ENCODE data around the gene SCGB1C2.
"Not testable (repeated sequence)": the region's sequence is repeated elsewhere in the genome, so short reads cannot be mapped to it uniquely, and the experiment has no call there.

The SCGB1C2 gene

DNA sequence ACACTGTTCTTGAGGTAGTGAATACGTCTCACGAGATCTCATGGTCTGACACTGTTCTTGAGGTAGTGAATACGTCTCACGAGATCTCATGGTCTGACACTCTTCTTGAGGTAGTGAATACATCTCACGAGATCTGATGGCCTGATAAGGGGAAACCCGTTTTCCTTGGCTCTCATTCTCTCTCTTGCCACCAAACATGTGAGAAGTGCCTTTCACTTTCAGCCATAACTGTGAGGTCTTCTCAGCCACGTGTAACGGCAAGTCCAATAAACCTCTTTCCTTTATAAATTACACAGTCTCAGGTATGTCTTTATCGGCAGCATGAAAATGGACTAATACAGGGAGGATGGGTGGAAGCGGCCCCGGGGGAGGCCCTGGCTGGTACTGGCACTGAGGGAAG is 31.2 kb downstream of the SCGB1C2 start:
- H3K18ac ChIP-seq (ENCODE audit: low read length); H3K79me1 ChIP-seq (ENCODE audit: low read length); H3K23ac ChIP-seq (ENCODE audit: low read length); H2AFZ ChIP-seq (ENCODE audit: insufficient read depth, low read length, poor library complexity); H3K14ac ChIP-seq (ENCODE audit: low read length); H4K91ac ChIP-seq (ENCODE audit: low read depth, low read length); H4K8ac ChIP-seq (ENCODE audit: low read depth, low read length); H3K36me3 ChIP-seq (ENCODE audit: control insufficient read depth in 1 of 2, insufficient read depth in 2 of 2, low read length in 2 of 2); H2BK12ac ChIP-seq (ENCODE audit: low read length); H3K79me2 ChIP-seq (ENCODE audit: control insufficient read depth, insufficient read depth, low read length, poor library complexity); H2AK5ac ChIP-seq (ENCODE audit: low read length); H3K27me3 ChIP-seq (ENCODE audit: insufficient read depth, low read length); DNase-seq; H3K4me1 ChIP-seq (ENCODE audit: control insufficient read depth in 1 of 2, insufficient read depth in 2 of 2, low read length in 2 of 2); H2BK5ac ChIP-seq (ENCODE audit: low read depth, low read length, poor library complexity); H3K27ac ChIP-seq (ENCODE audit: low read depth, low read length); H3K4ac ChIP-seq (ENCODE audit: low read depth, low read length); H3K9ac ChIP-seq (ENCODE audit: low read length); H3K9me3 ChIP-seq (ENCODE audit: insufficient read depth, low read depth, low read length); H2BK120ac ChIP-seq (ENCODE audit: insufficient read depth, low read length, poor library complexity); H3K4me2 ChIP-seq (ENCODE audit: low read length); H3K4me3 ChIP-seq (ENCODE audit: low read depth, low read length); H4K12ac ChIP-seq (ENCODE audit: low read depth, low read length): not testable (repeated sequence)
- no CpG with 5 or more reads among the region's 11 CpGs for WGBS (ENCODE audit: extremely low coverage, insufficient coverage, insufficient read length)

DNA sequence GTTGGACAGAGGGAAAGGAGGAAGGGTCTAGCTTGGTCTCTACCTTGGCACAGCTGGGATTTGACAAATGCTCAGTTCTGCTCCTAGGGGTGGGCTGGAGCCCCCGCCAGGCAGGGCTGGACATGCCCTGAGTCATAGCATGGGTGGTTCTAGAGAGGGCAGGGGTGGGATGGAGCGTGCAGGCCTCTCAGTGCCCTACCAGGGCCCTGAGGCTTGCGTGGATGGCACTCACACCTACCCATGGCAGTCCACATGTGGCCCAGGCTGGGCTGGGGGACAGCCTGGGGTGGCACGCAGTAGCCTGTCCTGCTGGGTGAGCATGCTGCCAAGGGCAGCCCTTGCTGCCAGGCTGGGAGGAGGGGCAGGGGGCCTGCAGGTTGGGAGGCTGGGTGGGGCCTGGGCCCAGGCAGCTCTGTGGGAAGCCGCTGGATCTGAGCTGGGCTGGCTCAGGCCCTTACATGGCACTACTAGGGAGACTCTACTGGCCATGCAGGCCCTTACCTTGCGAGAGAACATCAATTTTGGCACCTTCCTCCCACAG is 32.8 kb downstream of the SCGB1C2 start:
- H3K14ac ChIP-seq (ENCODE audit: low read length), result no peak overlapping the region
- no peaks in the 10 kb centered on the region for H3K4me1 ChIP-seq (ENCODE audit: control insufficient read depth in 1 of 2, insufficient read depth in 2 of 2, low read length in 2 of 2)
- no peak overlapping the region for H3K23ac ChIP-seq (ENCODE audit: low read length)
- no peak overlapping the region for H4K12ac ChIP-seq (ENCODE audit: low read depth, low read length)
- no peaks in the 10 kb centered on the region for H3K79me1 ChIP-seq (ENCODE audit: low read length)
- H2AK5ac ChIP-seq (ENCODE audit: low read length), result no peak overlapping the region
- no peak overlapping the region for H3K4ac ChIP-seq (ENCODE audit: low read depth, low read length)
- no peak overlapping the region for H2BK120ac ChIP-seq (ENCODE audit: insufficient read depth, low read length, poor library complexity)
- no peak overlapping the region for H3K4me3 ChIP-seq (ENCODE audit: low read depth, low read length)
- no peak overlapping the region for H3K18ac ChIP-seq (ENCODE audit: low read length)
- H3K27me3 ChIP-seq (ENCODE audit: insufficient read depth, low read length), result no peaks in the 10 kb centered on the region
- H3K4me2 ChIP-seq (ENCODE audit: low read length), result no peak overlapping the region
- no peak overlapping the region for H2AFZ ChIP-seq (ENCODE audit: insufficient read depth, low read length, poor library complexity)
- H3K9ac ChIP-seq (ENCODE audit: low read length), result no peak overlapping the region
- no peak overlapping the region for H4K91ac ChIP-seq (ENCODE audit: low read depth, low read length)
- H3K79me2 ChIP-seq (ENCODE audit: control insufficient read depth, insufficient read depth, low read length, poor library complexity), result no peaks in the 10 kb centered on the region
- H2BK5ac ChIP-seq (ENCODE audit: low read depth, low read length, poor library complexity), result no peak overlapping the region
- DNase-seq, result no peak
- no peak overlapping the region for H4K8ac ChIP-seq (ENCODE audit: low read depth, low read length)
- peaks cover 4% of the 10 kb centered on the region for H3K9me3 ChIP-seq (ENCODE audit: insufficient read depth, low read depth, low read length)
- H2BK12ac ChIP-seq (ENCODE audit: low read length), result no peak overlapping the region
- no peak overlapping the region for H3K27ac ChIP-seq (ENCODE audit: low read depth, low read length)
- H3K36me3 ChIP-seq (ENCODE audit: control insufficient read depth in 1 of 2, insufficient read depth in 2 of 2, low read length in 2 of 2), result no peaks in the 10 kb centered on the region
- WGBS (ENCODE audit: extremely low coverage, insufficient coverage, insufficient read length), result no CpG with 5 or more reads among the region's 6 CpGs

DNA sequence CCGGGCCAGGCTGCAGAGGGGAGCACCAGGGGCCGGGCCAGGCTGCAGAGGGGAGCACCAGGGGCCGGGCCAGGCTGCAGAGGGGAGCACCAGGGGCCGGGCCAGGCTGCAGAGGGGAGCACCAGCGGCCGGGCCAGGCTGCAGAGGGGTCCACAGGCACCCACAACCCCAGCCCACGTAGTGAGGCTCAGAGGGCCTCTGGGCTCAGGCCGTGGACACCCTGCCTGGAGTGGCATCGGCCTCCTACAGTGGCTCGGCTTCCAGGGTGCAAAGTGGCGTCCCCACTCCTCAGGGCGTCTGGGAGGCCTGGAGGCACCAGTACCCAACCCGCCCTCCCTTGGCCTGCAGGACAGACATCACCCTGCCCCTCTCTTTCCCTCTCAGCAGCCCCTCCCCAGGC is 34.5 kb downstream of the SCGB1C2 start:
- no peaks in the 10 kb centered on the region for H3K27me3 ChIP-seq (ENCODE audit: insufficient read depth, low read length)
- H4K8ac ChIP-seq (ENCODE audit: low read depth, low read length), result no peak overlapping the region
- H3K79me1 ChIP-seq (ENCODE audit: low read length), result no peaks in the 10 kb centered on the region
- no peak overlapping the region for H3K9ac ChIP-seq (ENCODE audit: low read length)
- H2BK12ac ChIP-seq (ENCODE audit: low read length), result no peak overlapping the region
- peaks cover 4% of the 10 kb centered on the region for H3K9me3 ChIP-seq (ENCODE audit: insufficient read depth, low read depth, low read length)
- no CpG with 5 or more reads among the region's 13 CpGs for WGBS (ENCODE audit: extremely low coverage, insufficient coverage, insufficient read length)
- H4K91ac ChIP-seq (ENCODE audit: low read depth, low read length), result no peak overlapping the region
- H3K4me1 ChIP-seq (ENCODE audit: control insufficient read depth in 1 of 2, insufficient read depth in 2 of 2, low read length in 2 of 2), result no peaks in the 10 kb centered on the region
- H3K23ac ChIP-seq (ENCODE audit: low read length), result no peak overlapping the region
- H3K4me3 ChIP-seq (ENCODE audit: low read depth, low read length), result no peak overlapping the region
- H2BK120ac ChIP-seq (ENCODE audit: insufficient read depth, low read length, poor library complexity), result no peak overlapping the region
- no peak overlapping the region for H4K12ac ChIP-seq (ENCODE audit: low read depth, low read length)
- H2AFZ ChIP-seq (ENCODE audit: insufficient read depth, low read length, poor library complexity), result no peak overlapping the region
- H3K36me3 ChIP-seq (ENCODE audit: control insufficient read depth in 1 of 2, insufficient read depth in 2 of 2, low read length in 2 of 2), result no peaks in the 10 kb centered on the region
- no peak overlapping the region for H2AK5ac ChIP-seq (ENCODE audit: low read length)
- H3K27ac ChIP-seq (ENCODE audit: low read depth, low read length), result no peak overlapping the region
- H3K4me2 ChIP-seq (ENCODE audit: low read length), result no peak overlapping the region
- H3K18ac ChIP-seq (ENCODE audit: low read length), result no peak overlapping the region
- H3K79me2 ChIP-seq (ENCODE audit: control insufficient read depth, insufficient read depth, low read length, poor library complexity), result no peaks in the 10 kb centered on the region
- H3K4ac ChIP-seq (ENCODE audit: low read depth, low read length), result no peak overlapping the region
- no peak overlapping the region for H2BK5ac ChIP-seq (ENCODE audit: low read depth, low read length, poor library complexity)
- no peak for DNase-seq
- H3K14ac ChIP-seq (ENCODE audit: low read length), result no peak overlapping the region

DNA sequence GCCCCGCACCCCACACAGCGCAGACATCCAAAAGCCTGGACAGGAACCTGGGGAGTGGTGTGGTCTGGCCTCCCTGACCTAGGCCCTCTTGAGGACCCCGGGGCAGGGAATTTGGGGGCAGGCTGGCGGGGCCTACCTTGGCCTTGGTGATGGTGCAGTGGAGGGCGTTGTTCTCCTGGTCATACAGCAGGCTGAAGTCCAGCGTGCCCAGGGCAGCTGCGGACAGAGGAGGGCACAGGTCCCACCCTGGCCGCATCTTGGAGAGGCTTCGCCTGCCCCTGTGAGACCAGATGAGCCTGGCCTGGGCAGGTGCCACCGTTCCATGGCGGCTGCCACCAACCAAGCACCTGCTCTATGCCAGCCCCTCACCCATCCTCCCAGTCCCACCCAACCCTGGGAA is 35.0 kb downstream of the SCGB1C2 start:
- no peak overlapping the region for H2BK5ac ChIP-seq (ENCODE audit: low read depth, low read length, poor library complexity)
- no peaks in the 10 kb centered on the region for H3K36me3 ChIP-seq (ENCODE audit: control insufficient read depth in 1 of 2, insufficient read depth in 2 of 2, low read length in 2 of 2)
- H3K9me3 ChIP-seq (ENCODE audit: insufficient read depth, low read depth, low read length), result peaks cover 4% of the 10 kb centered on the region
- H3K27ac ChIP-seq (ENCODE audit: low read depth, low read length), result no peak overlapping the region
- H2AFZ ChIP-seq (ENCODE audit: insufficient read depth, low read length, poor library complexity), result no peak overlapping the region
- no peak overlapping the region for H2BK12ac ChIP-seq (ENCODE audit: low read length)
- no peak overlapping the region for H2BK120ac ChIP-seq (ENCODE audit: insufficient read depth, low read length, poor library complexity)
- no peak overlapping the region for H3K23ac ChIP-seq (ENCODE audit: low read length)
- no peak overlapping the region for H3K4ac ChIP-seq (ENCODE audit: low read depth, low read length)
- no peak for DNase-seq
- no peak overlapping the region for H3K9ac ChIP-seq (ENCODE audit: low read length)
- no peak overlapping the region for H2AK5ac ChIP-seq (ENCODE audit: low read length)
- no peaks in the 10 kb centered on the region for H3K79me1 ChIP-seq (ENCODE audit: low read length)
- H3K4me2 ChIP-seq (ENCODE audit: low read length), result no peak overlapping the region
- H4K91ac ChIP-seq (ENCODE audit: low read depth, low read length), result no peak overlapping the region
- H3K79me2 ChIP-seq (ENCODE audit: control insufficient read depth, insufficient read depth, low read length, poor library complexity), result no peaks in the 10 kb centered on the region
- no peak overlapping the region for H4K12ac ChIP-seq (ENCODE audit: low read depth, low read length)
- no peak overlapping the region for H3K14ac ChIP-seq (ENCODE audit: low read length)
- H4K8ac ChIP-seq (ENCODE audit: low read depth, low read length), result no peak overlapping the region
- H3K4me3 ChIP-seq (ENCODE audit: low read depth, low read length), result no peak overlapping the region
- no peaks in the 10 kb centered on the region for H3K4me1 ChIP-seq (ENCODE audit: control insufficient read depth in 1 of 2, insufficient read depth in 2 of 2, low read length in 2 of 2)
- WGBS (ENCODE audit: extremely low coverage, insufficient coverage, insufficient read length), result no CpG with 5 or more reads among the region's 11 CpGs
- no peak overlapping the region for H3K18ac ChIP-seq (ENCODE audit: low read length)
- H3K27me3 ChIP-seq (ENCODE audit: insufficient read depth, low read length), result no peaks in the 10 kb centered on the region

All from trophoblast cell (in vitro differentiated cells and primary cell).